PC-9 (cell line): ENCODE data around the gene GID4.

Experiments
- CTCF ChIP-seq: fragments of 200-600 bp; sonication (generic); conservative IDR thresholded peaks from 2 replicates; pipeline ENCODE4 v1.6.1; 2017; ENCODE audit warnings: mixed run types, antibody characterized with exemption, mild to moderate bottlenecking, moderate library complexity
- EZH2 ChIP-seq: fragments of 200-600 bp; sonication (generic); IDR thresholded peaks from 2 replicates; pipeline ENCODE4 v1.8.0; 2017; ENCODE audit warnings: antibody characterized with exemption, low read depth

- TF ChIP-seq CTCF (no peak), EZH2 (no peak)
Measured at GRCh38 chr17:18018411-18018921, 20.7 kb upstream of the GID4 start.
